OCI-LY1 (cell line): ENCODE results near the gene SHLD1.

Experiments used
- H2AFZ ChIP-seq: fragments of 200-600 bp; sonication (generic), shearing (Covaris generic); 2 replicates; pipeline ENCODE4 v1.6.0; 2014; ENCODE audit warnings: antibody characterized with exemption, mild to moderate bottlenecking, low read length
- H3F3A ChIP-seq: fragments of 200-600 bp; sonication (generic), shearing (Covaris generic); 2 replicates; pipeline ENCODE4 v1.6.0; 2014; ENCODE audit warnings: mild to moderate bottlenecking, antibody characterized with exemption, low read length, moderate library complexity; ENCODE audit not compliant: insufficient read depth
- H3K27ac ChIP-seq: fragments of 200-600 bp; sonication (generic); 2 replicates; pipeline ENCODE4 v1.5.1; 2014; ENCODE audit warnings: low read length, mixed run types, mild to moderate bottlenecking, low read depth; ENCODE audit not compliant: poor library complexity, severe bottlenecking
- H3K27me3 ChIP-seq: fragments of 200-600 bp; sonication (generic); 2 replicates; pipeline ENCODE4 v1.6.0; 2014; ENCODE audit warnings: antibody characterized with exemption, mild to moderate bottlenecking, low read length, moderate library complexity; ENCODE audit not compliant: insufficient read depth
- H3K36me3 ChIP-seq: fragments of 200-600 bp; sonication (generic); 2 replicates; pipeline ENCODE4 v1.6.1; 2014; ENCODE audit warnings: mild to moderate bottlenecking, antibody characterized with exemption, low read length, moderate library complexity, mixed read lengths; ENCODE audit not compliant: insufficient read depth
- H3K4me1 ChIP-seq: fragments of 200-600 bp; sonication (generic); 2 replicates; pipeline ENCODE4 v1.5.1; 2014; ENCODE audit warnings: mild to moderate bottlenecking, low read length, moderate library complexity; ENCODE audit not compliant: insufficient read depth, severe bottlenecking
- H3K4me2 ChIP-seq: fragments of 200-600 bp; sonication (generic), shearing (Covaris generic); 2 replicates; pipeline ENCODE4 v1.6.1; 2014; ENCODE audit warnings: low read length
- H3K4me3 ChIP-seq: fragments of 200-600 bp; sonication (generic); 2 replicates; pipeline ENCODE4 v1.5.1; 2014; ENCODE audit warnings: low read length, low read depth, mild to moderate bottlenecking, mixed read lengths; ENCODE audit not compliant: poor library complexity, severe bottlenecking
- H3K79me2 ChIP-seq: fragments of 200-600 bp; shearing (Covaris generic); 2 replicates; pipeline ENCODE4 v1.6.1; 2016; ENCODE audit warnings: mixed run types, low read length, mixed read lengths; ENCODE audit not compliant: insufficient read depth
- H3K9ac ChIP-seq: fragments of 200-600 bp; sonication (generic), shearing (Covaris generic); 2 replicates; pipeline ENCODE4 v1.6.1; 2014; ENCODE audit warnings: mild to moderate bottlenecking, low read length, mixed read lengths
- H3K9me2 ChIP-seq: fragments of 200-600 bp; sonication (generic), shearing (Covaris generic); 2 replicates; pipeline ENCODE4 v1.6.1; 2014; ENCODE audit warnings: low read depth, mild to moderate bottlenecking, low read length, mixed read lengths
- H3K9me3 ChIP-seq: fragments of 200-600 bp; shearing (Covaris generic); 2 replicates; pipeline ENCODE4 v1.6.1; 2014; ENCODE audit warnings: low read length, mixed read lengths
- H4K20me1 ChIP-seq: fragments of 200-600 bp; sonication (generic), shearing (Covaris generic); 2 replicates; pipeline ENCODE4 v1.6.0; 2016; ENCODE audit warnings: mild to moderate bottlenecking, low read length; ENCODE audit not compliant: insufficient read depth
- CTCF ChIP-seq: fragments of 200-600 bp; sonication (generic), shearing (Covaris generic); IDR thresholded peaks from 2 replicates; pipeline ENCODE4 v1.5.1; 2017; ENCODE audit warnings: mild to moderate bottlenecking, antibody characterized with exemption, low read length, moderate library complexity, mixed read lengths
- EZH2 ChIP-seq: fragments of 200-600 bp; sonication (generic), shearing (Covaris generic); IDR thresholded peaks from 2 replicates; pipeline ENCODE4 v1.8.0; 2017; ENCODE audit warnings: borderline replicate concordance, mixed run types, mild to moderate bottlenecking, antibody characterized with exemption, low read length, moderate library complexity, mixed read lengths

Gene SHLD1

GRCh38 chr20:5910186-5910585, 160.0 kb downstream of the SHLD1 start:
- no peaks in the 10 kb centered on the region for H3K79me2 ChIP-seq
- H3K27ac ChIP-seq = no peak overlapping the region
- H3F3A ChIP-seq = no peaks in the 10 kb centered on the region
- no peaks in the 10 kb centered on the region for H4K20me1 ChIP-seq
- H3K4me1 ChIP-seq = peaks cover 5% of the 10 kb centered on the region
- H3K9ac ChIP-seq = no peak overlapping the region
- no peaks in the 10 kb centered on the region for H3K27me3 ChIP-seq
- H3K9me3 ChIP-seq = no peaks in the 10 kb centered on the region
- no peaks in the 10 kb centered on the region for H3K36me3 ChIP-seq
- H3K4me3 ChIP-seq = no peak overlapping the region
- TF ChIP-seq CTCF (no peak), EZH2 (no peak)
- no peak overlapping the region for H2AFZ ChIP-seq
- no peak overlapping the region for H3K4me2 ChIP-seq
- no peaks in the 10 kb centered on the region for H3K9me2 ChIP-seq

DNA sequence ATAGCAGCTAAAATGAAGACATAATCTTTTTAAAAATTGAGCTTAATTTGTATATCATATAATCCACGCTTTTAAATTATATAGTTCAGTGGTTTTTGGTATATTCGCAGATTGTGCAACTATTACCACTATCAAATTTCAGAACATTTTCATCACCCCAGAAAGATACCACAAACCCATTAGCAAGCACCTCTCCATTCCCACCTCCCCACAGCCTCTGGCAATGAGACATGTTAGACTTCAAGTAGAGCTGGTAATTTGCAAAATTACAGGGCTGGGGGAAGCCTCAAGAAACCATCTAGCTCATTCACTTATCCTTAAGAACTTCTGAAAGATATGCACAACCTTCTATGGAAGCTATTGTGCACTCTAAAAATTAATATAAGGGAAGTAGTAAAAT, 163.0 kb downstream of the SHLD1 start:
- Histone ChIP-seq H3K4me2 (no peak overlapping the region), H3K4me1 (peaks cover 5% of the 10 kb centered on the region), H3K79me2 (no peaks in the 10 kb centered on the region), H4K20me1 (no peaks in the 10 kb centered on the region), H3K27ac (no peak overlapping the region), H3K9me2 (no peaks in the 10 kb centered on the region), H3K4me3 (no peak overlapping the region), H3K27me3 (no peaks in the 10 kb centered on the region; the same call in 1 of the 2 replicates), H3K9me3 (no peaks in the 10 kb centered on the region), H3F3A (no peaks in the 10 kb centered on the region), H2AFZ (no peak overlapping the region), H3K9ac (no peak overlapping the region), H3K36me3 (no peaks in the 10 kb centered on the region)
- TF ChIP-seq CTCF (no peak), EZH2 (no peak)
